SK-N-SH (cell line): ENCODE data around the gene WWOX.

ENCODE experiments used
- CTCF ChIP-seq: fragments of 200-600 bp; sonication (generic); IDR thresholded peaks from 2 replicates; pipeline ENCODE4 v1.6.1; 2017; ENCODE audit warnings: antibody characterized with exemption, mild to moderate bottlenecking, moderate library complexity
- MAX ChIP-seq: IDR thresholded peaks from 2 replicates; pipeline ENCODE4 v1.4.0; 2012; ENCODE audit warnings: low read depth

- TF ChIP-seq MAX (no peak), CTCF (no peak)
Observed at GRCh38 chr16:78754713-78755112, 655.3 kb downstream of the WWOX start.
